Prostate gland (tissue), 2 donors: ENCODE measurements around the gene MRPL49. TPM values are rescaled to one million over a fixed set of nuclear protein-coding genes. Genes with fewer than 3 reads are reported as not detected.

ENCODE experiments used
- DNase-seq: peaks from one replicate; pipeline ENCODE4 v3.0.0-alpha.2; 2019; ENCODE audit warnings: low spot score
- H3K27ac ChIP-seq, 2 donors: fragments of 200-600 bp; sonication (generic); 2 replicates each; pipeline ENCODE4 v1.5.1; 2017 to 2019
- H3K27me3 ChIP-seq: fragments of 200-600 bp; sonication (generic); replicated peaks from 2 replicates; pipeline ENCODE4 v1.5.1; 2019; ENCODE audit not compliant: insufficient read depth
- H3K36me3 ChIP-seq, 2 donors: fragments of 200-600 bp; sonication (generic); 1 replicate in 1 of 2; 2 replicates in 1 of 2; pipeline versions ENCODE4 v1.5.1 to v1.8.1; 2017 to 2019
- H3K4me1 ChIP-seq: fragments of 200-600 bp; sonication (generic); replicated peaks from 2 replicates; pipeline ENCODE4 v1.5.1; 2019
- H3K4me3 ChIP-seq, 2 donors: fragments of 200-600 bp; sonication (generic); 2 replicates each; pipeline ENCODE4 v1.5.1; 2017 to 2019
- H3K9me3 ChIP-seq: fragments of 200-600 bp; sonication (generic); 2 replicates; pipeline ENCODE4 v1.5.1; 2017
- CTCF ChIP-seq, 4 experiments: fragments of 200-600 bp in 2 of 4; fragments of 450-650 bp in 2 of 4; sonication (generic) in 2 of 4; IDR thresholded peaks; 1 replicate in 3 of 4; 2 replicates in 1 of 4; pipeline ENCODE4 v1.5.1; 2016 to 2019; ENCODE audit warnings: antibody characterized with exemption in 4 of 4, mild to moderate bottlenecking in 2 of 4, moderate library complexity in 2 of 4
- POLR2A ChIP-seq: fragments of 450-650 bp; IDR thresholded peaks from one replicate; pipeline ENCODE4 v1.6.1; 2016; ENCODE audit warnings: antibody characterized with exemption, mild to moderate bottlenecking
- POLR2AphosphoS5 ChIP-seq: sonication (generic); formaldehyde crosslinking; IDR thresholded peaks from one replicate; pipeline ENCODE4 v1.6.1; 2017; ENCODE audit warnings: antibody characterized with exemption
- WGBS: methylation state at CpG from one replicate; pipeline ENCODE4 v1.1.5; 2018; 5-methylcytosine and 5-hydroxymethylcytosine counted together
- intact Hi-C: fragments of 100-400 bp; cut with DNase I; formaldehyde crosslinking; loops from one replicate; pipeline ENCODE4 v1.14.2; 2022
- total RNA-seq, 2 donors: library from RNA; depleted of rRNA; stranded (reverse); fragments of >200 nt; gene quantifications; one replicate each; pipeline ENCODE4 v1.1.0, GENCODE V29; 2016

Gene MRPL49
- total RNA-seq, 2 donors from 2014 or later: 99.9 to 113 TPM

- Histone ChIP-seq H3K4me3 (no peak overlapping the region), H3K27me3 (no peaks in the 10 kb centered on the region), H3K27ac (peak overlapping the region in 1 of 2 donors; percentile 60), H3K36me3 (no peaks in the 10 kb centered on the region), H3K9me3 (no peaks in the 10 kb centered on the region), H3K4me1 (peaks cover 14% of the 10 kb centered on the region)
- no peak for TF ChIP-seq CTCF (IDR thresholded peaks at IDR 0.05)
- no peak for TF ChIP-seq POLR2A
- no peak for TF ChIP-seq POLR2AphosphoS5
- intact Hi-C loops: loop anchor here (10.0 kb wide), 2 partner anchors 196 to 256 kb away; partner anchors contain the start of gene ATG2A
- DNase-seq: no peak
- WGBS: 70% methylated on average over 29 of the region's 31 CpGs
Measured at GRCh38 chr11:65111159-65111743, 10.9 kb upstream of the MRPL49 start.

DNA sequence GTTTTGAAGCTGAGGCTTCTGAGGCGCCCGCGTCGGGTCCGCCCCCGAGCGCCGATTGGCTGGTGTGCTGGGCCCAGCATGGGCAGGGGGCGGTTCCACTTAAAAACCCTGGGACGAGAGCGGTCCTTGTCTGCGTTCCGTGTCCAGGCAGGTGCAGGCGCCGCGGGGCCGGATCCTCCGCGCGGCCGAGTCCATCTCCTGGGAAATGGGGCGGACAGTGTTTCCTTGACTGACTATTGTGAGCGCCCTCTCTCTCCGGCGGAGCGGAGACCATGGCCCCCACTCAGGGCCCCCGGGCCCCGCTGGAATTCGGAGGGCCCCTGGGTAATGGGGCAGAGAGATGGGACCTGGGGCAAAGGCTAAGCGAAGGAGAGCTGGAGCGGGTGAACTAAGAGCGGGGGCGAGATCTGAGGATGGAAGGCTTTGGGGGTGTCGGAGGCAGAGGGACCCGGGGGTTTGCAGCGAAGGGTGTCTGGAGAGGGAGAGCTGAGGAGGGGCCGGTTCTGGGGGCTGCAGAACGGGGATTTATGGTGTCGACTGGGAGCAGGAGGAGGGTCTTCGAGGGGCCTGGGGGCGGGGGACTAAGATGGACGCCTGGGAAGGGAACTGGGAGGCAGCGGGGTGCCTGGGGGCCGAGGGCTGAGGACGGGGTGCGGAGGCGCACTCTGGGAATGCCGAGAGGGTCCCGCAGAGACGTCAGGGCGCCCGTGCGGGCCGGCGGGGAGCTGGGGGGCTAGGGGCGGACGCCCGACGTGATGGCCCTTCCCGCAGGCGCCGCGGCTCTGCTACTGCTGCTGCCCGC is 10.2 kb upstream of the MRPL49 start, which contains the start of gene TM7SF2:
TM7SF2 (plus strand) TSS at position 129 of the 802 bp plus-strand sequence; CDS start at position 273, 144 bp downstream.
- 2% methylated on average over 59 of the region's 64 CpGs for WGBS
- H3K4me3 ChIP-seq: peak within 1 kb of the TSS; percentile 42 to 51
- H3K27me3 ChIP-seq: no peaks in the 10 kb centered on the region
- peak; percentile 94 for TF ChIP-seq POLR2A
- peak in 1 of 4 experiments; percentile 12 for TF ChIP-seq CTCF (IDR thresholded peaks at IDR 0.05)
- TF ChIP-seq POLR2AphosphoS5: peak; percentile 98
- peak; percentile 97 for DNase-seq
- intact Hi-C loops: loop anchor here (10.0 kb wide), 2 partner anchors 197 to 257 kb away; partner anchors contain the start of gene ATG2A
- H3K27ac ChIP-seq: peak within 1 kb of the TSS; percentile 76 to 80
- H3K36me3 ChIP-seq: no peaks in the 10 kb centered on the region
- peaks cover 18% of the 10 kb centered on the region for H3K4me1 ChIP-seq
- no peaks in the 10 kb centered on the region for H3K9me3 ChIP-seq

DNA sequence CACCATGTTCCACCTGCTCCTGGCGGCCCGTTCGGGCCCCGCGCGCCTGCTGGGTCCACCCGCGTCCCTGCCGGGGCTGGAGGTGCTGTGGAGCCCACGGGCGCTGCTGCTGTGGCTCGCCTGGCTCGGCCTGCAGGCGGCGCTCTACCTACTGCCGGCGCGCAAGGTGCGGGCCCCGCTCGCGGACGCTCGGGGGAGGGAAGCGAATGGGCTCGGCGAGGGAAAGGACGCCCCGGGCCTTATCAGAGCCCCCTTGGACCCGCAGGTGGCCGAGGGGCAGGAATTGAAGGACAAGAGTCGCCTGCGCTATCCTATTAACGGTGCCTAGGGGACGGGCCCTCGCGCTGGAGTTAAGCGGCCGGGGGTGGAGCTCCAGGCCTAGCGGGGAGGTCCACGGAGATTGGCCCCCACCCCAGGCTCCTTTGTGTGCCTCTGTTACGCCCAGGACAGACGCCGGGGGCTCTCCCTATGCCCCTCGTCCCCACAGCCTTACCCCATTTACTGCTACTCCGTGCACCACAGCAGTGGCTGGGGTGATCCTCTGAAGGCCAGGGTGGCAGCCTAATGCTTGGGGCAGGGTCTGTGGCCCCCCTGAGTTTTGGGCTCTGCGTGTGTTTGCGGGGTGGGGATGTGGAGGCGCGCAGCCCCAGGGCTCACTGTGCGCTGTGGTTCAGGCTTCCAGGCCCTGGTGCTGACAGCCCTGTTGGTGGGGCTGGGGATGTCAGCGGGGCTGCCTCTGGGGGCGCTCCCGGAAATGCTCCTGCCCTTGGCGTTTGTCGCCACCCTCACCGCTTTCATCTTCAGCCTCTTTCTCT is 9.4 kb upstream of the MRPL49 start:
- Histone ChIP-seq H3K4me1 (peaks cover 18% of the 10 kb centered on the region), H3K27me3 (no peaks in the 10 kb centered on the region), H3K9me3 (no peaks in the 10 kb centered on the region), H3K4me3 (peak overlapping the region; percentile 42 to 51), H3K36me3 (no peaks in the 10 kb centered on the region), H3K27ac (peak overlapping the region; percentile 76 to 80)
- WGBS: 2% methylated on average over 32 of the region's 57 CpGs
- no peak for DNase-seq
- intact Hi-C loops: loop anchor here (10.0 kb wide), 2 partner anchors 198 to 258 kb away; partner anchors contain the start of gene ATG2A
- TF ChIP-seq CTCF (IDR thresholded peaks at IDR 0.05): peak; percentile 72 to 95 (median 86)
- TF ChIP-seq POLR2AphosphoS5: peak; percentile 38
- no peak for TF ChIP-seq POLR2A

DNA sequence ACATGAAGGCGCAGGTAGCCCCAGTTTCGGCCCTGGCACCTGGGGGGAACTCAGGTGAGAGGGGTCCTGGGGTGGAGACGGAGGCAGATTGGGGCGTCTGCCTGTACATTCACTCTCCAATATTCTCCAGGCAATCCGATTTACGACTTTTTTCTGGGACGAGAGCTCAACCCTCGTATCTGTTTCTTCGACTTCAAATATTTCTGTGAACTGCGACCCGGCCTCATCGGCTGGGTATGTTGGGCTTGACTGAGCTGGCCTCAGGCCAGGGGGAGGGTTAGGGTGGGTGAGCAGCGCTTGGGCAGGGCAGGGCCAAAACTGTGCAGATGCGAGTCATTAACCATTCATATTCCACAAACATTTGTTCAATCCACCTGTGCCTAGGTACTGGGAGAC is 8.8 kb upstream of the MRPL49 start:
- Histone ChIP-seq H3K36me3 (no peaks in the 10 kb centered on the region), H3K27me3 (no peaks in the 10 kb centered on the region), H3K9me3 (no peaks in the 10 kb centered on the region), H3K4me3 (peak overlapping the region; percentile 42 to 51), H3K4me1 (peaks cover 18% of the 10 kb centered on the region), H3K27ac (peak overlapping the region; percentile 76 to 80)
- intact Hi-C loops: loop anchor here (10.0 kb wide), 2 partner anchors 199 to 259 kb away; partner anchors contain the start of gene ATG2A
- TF ChIP-seq POLR2A (no peak), POLR2AphosphoS5 (no peak), CTCF (IDR thresholded peaks at IDR 0.05) (no peak)
- WGBS: 17% methylated on average over 14 of the region's 14 CpGs
- DNase-seq: no peak
